ENCODE measurements around the gene LRRC72. TPM values are rescaled to one million over a fixed set of nuclear protein-coding genes. Genes with fewer than 3 reads are reported as not detected.

Gene LRRC72
- total and polyA plus RNA-seq, 12 donors: not detected

DNA sequence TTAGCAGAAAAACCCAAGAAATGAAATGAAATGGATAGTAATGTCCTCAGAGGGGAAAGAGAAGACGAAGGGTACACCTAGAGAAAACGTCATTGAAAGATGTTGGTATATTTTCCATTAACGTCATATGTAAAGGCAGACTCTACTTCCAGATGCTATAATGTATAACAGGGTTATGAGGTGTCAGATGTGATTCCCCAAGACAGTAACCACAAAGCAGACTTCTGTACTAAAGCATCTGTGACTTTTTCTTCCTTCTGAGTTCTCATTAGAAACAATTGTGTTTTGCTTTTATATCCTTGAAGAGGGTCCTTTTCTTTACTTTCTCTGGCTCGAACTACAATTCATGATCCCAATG lies 37.4 kb downstream of the LRRC72 start:
- Histone ChIP-seq H3K27me3 (no peaks in the 10 kb centered on the region), H3K4me3 (no peak overlapping the region), H3K36me3 (replicated peaks in 1 of 2) (no peaks in the 10 kb centered on the region), H3K9me3 (replicated peaks in 1 of 3) (no peaks in the 10 kb centered on the region), H3K27ac (no peak overlapping the region), H3K4me1 (replicated peaks in 1 of 2) (no peaks in the 10 kb centered on the region)
- DNase-seq: no peak
- no peak for TF ChIP-seq POLR2A (IDR thresholded peaks at IDR 0.05)
- TF ChIP-seq, protein P1, sequence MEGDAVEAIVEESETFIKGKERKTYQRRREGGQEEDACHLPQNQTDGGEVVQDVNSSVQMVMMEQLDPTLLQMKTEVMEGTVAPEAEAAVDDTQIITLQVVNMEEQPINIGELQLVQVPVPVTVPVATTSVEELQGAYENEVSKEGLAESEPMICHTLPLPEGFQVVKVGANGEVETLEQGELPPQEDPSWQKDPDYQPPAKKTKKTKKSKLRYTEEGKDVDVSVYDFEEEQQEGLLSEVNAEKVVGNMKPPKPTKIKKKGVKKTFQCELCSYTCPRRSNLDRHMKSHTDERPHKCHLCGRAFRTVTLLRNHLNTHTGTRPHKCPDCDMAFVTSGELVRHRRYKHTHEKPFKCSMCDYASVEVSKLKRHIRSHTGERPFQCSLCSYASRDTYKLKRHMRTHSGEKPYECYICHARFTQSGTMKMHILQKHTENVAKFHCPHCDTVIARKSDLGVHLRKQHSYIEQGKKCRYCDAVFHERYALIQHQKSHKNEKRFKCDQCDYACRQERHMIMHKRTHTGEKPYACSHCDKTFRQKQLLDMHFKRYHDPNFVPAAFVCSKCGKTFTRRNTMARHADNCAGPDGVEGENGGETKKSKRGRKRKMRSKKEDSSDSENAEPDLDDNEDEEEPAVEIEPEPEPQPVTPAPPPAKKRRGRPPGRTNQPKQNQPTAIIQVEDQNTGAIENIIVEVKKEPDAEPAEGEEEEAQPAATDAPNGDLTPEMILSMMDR (IDR thresholded peaks at IDR 0.05): no peak
- intact Hi-C loops (cut with DNase I): no loop called here
- 68 to 84% (median 78%) methylated on average over 4 of the region's 4 CpGs for WGBS, 4 donors

DNA sequence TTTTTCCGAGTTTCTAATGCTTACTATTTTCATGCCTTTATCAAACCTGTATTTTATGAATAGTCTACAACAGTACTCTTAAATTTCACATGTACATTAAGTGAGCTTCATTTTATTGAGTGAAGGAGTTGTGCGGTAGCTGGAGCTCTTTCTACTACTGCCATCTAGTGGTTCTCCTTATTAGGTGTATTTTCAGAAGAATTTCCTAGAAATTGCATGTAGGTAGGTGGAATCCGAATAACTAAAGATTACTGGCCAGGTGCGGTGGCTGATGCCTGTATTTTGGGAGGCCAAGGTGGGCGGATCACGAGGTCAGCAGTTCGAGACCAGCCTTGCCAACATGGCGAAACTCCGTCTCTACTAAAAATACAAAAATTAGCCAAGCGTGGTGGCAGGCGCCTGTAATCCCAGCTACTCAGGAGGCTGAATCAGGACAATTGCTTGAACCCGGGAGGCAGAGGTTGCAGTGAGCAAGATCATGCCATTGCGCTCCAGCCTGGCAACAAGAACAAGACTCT lies 38.3 kb downstream of the LRRC72 start:
- no peak for TF ChIP-seq POLR2A (IDR thresholded peaks at IDR 0.05)
- TF ChIP-seq, protein P1 (IDR thresholded peaks at IDR 0.05): peak; percentile 47 to 78 (median 70)
- DNase-seq: peak in 1 of 7 donors; percentile 4
- WGBS, 4 donors: 20 to 28% (median 25%) methylated on average over 13 of the region's 13 CpGs
- no peaks in the 10 kb centered on the region for H3K27me3 ChIP-seq
- no peak overlapping the region for H3K4me3 ChIP-seq
- H3K4me1 ChIP-seq (replicated peaks in 1 of 2): no peaks in the 10 kb centered on the region
- H3K9me3 ChIP-seq (replicated peaks in 1 of 3): no peaks in the 10 kb centered on the region
- intact Hi-C loops (cut with DNase I): no loop called here
- H3K27ac ChIP-seq: no peak overlapping the region
- no peaks in the 10 kb centered on the region for H3K36me3 ChIP-seq (replicated peaks in 1 of 2)

DNA sequence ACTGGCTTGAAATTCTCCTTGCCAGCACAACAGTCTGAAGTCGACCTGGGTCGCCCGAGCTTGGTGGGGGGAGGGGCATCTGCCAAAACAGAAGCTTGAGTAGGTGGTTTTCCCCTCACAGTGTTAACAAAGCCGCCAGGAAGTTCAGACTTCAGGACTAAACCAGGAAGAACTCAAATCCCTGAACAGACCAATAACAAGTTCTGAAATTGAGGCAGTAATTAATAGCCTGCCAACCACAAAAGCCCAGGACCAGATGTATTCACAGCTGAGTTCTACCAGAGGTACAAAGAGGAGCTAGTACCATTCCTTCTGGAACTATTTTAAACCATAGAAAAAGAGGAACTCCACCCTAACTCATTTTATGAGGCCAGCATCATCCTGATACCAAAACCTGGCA lies 45.3 kb downstream of the LRRC72 start:
- H3K4me3 ChIP-seq: no peak overlapping the region
- WGBS, 4 donors: 70 to 81% (median 76%) methylated on average over 4 of the region's 4 CpGs
- H3K9me3 ChIP-seq (replicated peaks in 1 of 3): no peaks in the 10 kb centered on the region
- H3K4me1 ChIP-seq (replicated peaks in 1 of 2): no peaks in the 10 kb centered on the region
- intact Hi-C loops (cut with DNase I): no loop called here
- no peaks in the 10 kb centered on the region for H3K27me3 ChIP-seq
- DNase-seq: no peak
- H3K36me3 ChIP-seq (replicated peaks in 1 of 2): no peaks in the 10 kb centered on the region
- TF ChIP-seq, protein P1 (IDR thresholded peaks at IDR 0.05): no peak
- TF ChIP-seq POLR2A (IDR thresholded peaks at IDR 0.05): no peak
- H3K27ac ChIP-seq: no peak overlapping the region

DNA sequence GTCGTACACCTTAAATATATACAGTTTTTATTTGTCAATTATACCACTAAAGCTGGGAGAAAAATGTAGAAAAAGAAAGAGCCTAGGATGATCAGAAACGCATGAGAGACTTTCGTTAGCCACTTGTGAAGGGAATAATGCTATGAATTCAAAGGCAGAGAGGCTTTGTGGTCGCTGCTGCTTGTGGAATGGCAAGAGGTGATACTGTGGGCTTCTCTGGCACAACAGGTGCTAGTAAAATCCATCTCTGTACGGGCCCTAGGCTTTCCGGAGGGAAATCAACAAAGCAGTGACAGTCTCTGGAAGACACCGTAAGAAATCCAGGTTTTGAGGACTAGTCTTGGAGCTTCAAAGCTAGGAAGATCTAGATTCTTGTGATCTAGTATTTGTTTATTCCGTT lies 52.6 kb downstream of the LRRC72 start:
- Histone ChIP-seq H3K9me3 (replicated peaks in 1 of 3) (no peaks in the 10 kb centered on the region), H3K4me3 (no peak overlapping the region), H3K36me3 (replicated peaks in 1 of 2) (no peaks in the 10 kb centered on the region), H3K27ac (no peak overlapping the region), H3K27me3 (no peaks in the 10 kb centered on the region), H3K4me1 (replicated peaks in 1 of 2) (no peaks in the 10 kb centered on the region)
- intact Hi-C loops (cut with DNase I): no loop called here
- TF ChIP-seq, protein P1 (IDR thresholded peaks at IDR 0.05): no peak
- TF ChIP-seq POLR2A (IDR thresholded peaks at IDR 0.05): no peak
- no peak for DNase-seq
- WGBS, 4 donors: 72 to 82% (median 74%) methylated on average over 8 of the region's 8 CpGs
